A549 treated with Mapracorat at 1 μM for 4 hours (cell line): ENCODE data around the gene ZNF764. TPM values are rescaled to one million over a fixed set of nuclear protein-coding genes. Genes with fewer than 3 reads are reported as not detected.

ENCODE experiments used
- total RNA-seq: library from RNA; stranded (reverse); fragments of 200-300 nt; extraction: Qiagen RNA extraction; gene quantifications from 5 replicates; pipeline ENCODE4 v1.2.3, GENCODE V29; 2022

The ZNF764 gene
- total RNA-seq: 4.1 to 6.7 TPM (median 6.4 TPM) in 5 replicates

GRCh38 chr16:30557957-30558788 is at the start of gene ZNF764:
Gene ZNF764, minus strand, starts transcription at chr16:30558374. Its CDS starts 192 bp downstream, at chr16:30558182.

GRCh38 chr16:30585400-30586191 is 27.4 kb upstream of the ZNF764 start, which contains the start of gene ZNF785:
Gene ZNF785, minus strand, starts transcription at chr16:30585697. Its CDS starts 86 bp downstream, at chr16:30585611.

GRCh38 chr16:30571445-30572322 is 13.5 kb upstream of the ZNF764 start, which contains the start of gene ZNF688:
Gene ZNF688, minus strand, starts transcription at chr16:30571714. Its CDS starts 85 bp downstream, at chr16:30571629.

GRCh38 chr16:30534368-30535105 is 23.6 kb downstream of the ZNF764 start, which contains the start of gene ZNF747:
Gene ZNF747, minus strand, starts transcription at chr16:30534858. Its CDS starts 179 bp downstream, at chr16:30534679.

GRCh38 chr16:30526137-30526822 is 31.9 kb downstream of the ZNF764 start, which contains the start of gene ZNF768:
Gene ZNF768, minus strand, starts transcription at chr16:30526566. Its CDS starts 153 bp downstream, at chr16:30526413.

Other genes starting within 250 kb of the ZNF764 start
- gene CD2BP2, start 203.1 kb downstream of the ZNF764 start, total RNA-seq: 64.5 to 69.9 TPM (median 66.8 TPM) in 5 replicates
- 21.2 to 32.4 TPM (median 29.5 TPM) in 5 replicates for gene TBC1D10B, start 187.9 kb downstream of the ZNF764 start, total RNA-seq
- gene MYL11, start 183.6 kb downstream of the ZNF764 start, total RNA-seq: 0.65 to 0.88 TPM in 2 of 5 replicates, not detected in the others
- gene SEPTIN1, start 175.8 kb downstream of the ZNF764 start, total RNA-seq: 1.00 to 2.6 TPM (median 1.9 TPM) in 5 replicates
- gene ZNF48, start 163.0 kb downstream of the ZNF764 start, total RNA-seq: 11.7 to 15.2 TPM (median 12.2 TPM) in 5 replicates
- 2.8 to 6.1 TPM (median 5.3 TPM) in 5 replicates for gene ZNF771, start 150.8 kb downstream of the ZNF764 start, total RNA-seq
- 95.7 to 126 TPM (median 123 TPM) in 5 replicates for gene DCTPP1, start 128.3 kb downstream of the ZNF764 start, total RNA-seq
- gene SEPHS2, start 112.5 kb downstream of the ZNF764 start, total RNA-seq: 45.9 to 48.4 TPM (median 47.4 TPM) in 5 replicates
- gene ITGAL, start 85.6 kb downstream of the ZNF764 start, total RNA-seq: 0.03 to 0.21 TPM in 2 of 5 replicates, not detected in the others
- 37.5 to 47.8 TPM (median 45.5 TPM) in 5 replicates for gene ZNF768, start 31.8 kb downstream of the ZNF764 start, total RNA-seq
- 3.2 to 5.0 TPM (median 3.8 TPM) in 5 replicates for gene ZNF747, start 23.5 kb downstream of the ZNF764 start, total RNA-seq
- 4.9 to 8.7 TPM (median 6.6 TPM) in 5 replicates for gene ZNF688, start 13.3 kb upstream of the ZNF764 start, total RNA-seq
- gene ZNF785, start 27.3 kb upstream of the ZNF764 start, total RNA-seq: not detected in 5 replicates
- 7.5 to 9.5 TPM (median 8.8 TPM) in 5 replicates for gene ZNF689, start 52.0 kb upstream of the ZNF764 start, total RNA-seq
- 20.1 to 25.5 TPM (median 22.5 TPM) in 5 replicates for gene PRR14, start 92.6 kb upstream of the ZNF764 start, total RNA-seq
- gene FBRS, start 100.1 kb upstream of the ZNF764 start, total RNA-seq: 29.6 to 43.8 TPM (median 40.0 TPM) in 5 replicates
- gene SRCAP, start 140.8 kb upstream of the ZNF764 start, total RNA-seq: 8.2 to 25.8 TPM (median 21.5 TPM) in 5 replicates
- gene PHKG2, start 190.1 kb upstream of the ZNF764 start, total RNA-seq: 20.8 to 31.7 TPM (median 29.7 TPM) in 5 replicates
- 5.5 to 9.4 TPM (median 8.9 TPM) in 5 replicates for gene CFAP119, start 203.7 kb upstream of the ZNF764 start, total RNA-seq
- 66.6 to 85.9 TPM (median 80.0 TPM) in 5 replicates for gene RNF40, start 203.9 kb upstream of the ZNF764 start, total RNA-seq
- 15.7 to 18.8 TPM (median 18.0 TPM) in 5 replicates for gene ZNF629, start 228.8 kb upstream of the ZNF764 start, total RNA-seq